ENCODE data around the gene CNTN4. TPM values are rescaled to one million over a fixed set of nuclear protein-coding genes. Genes with fewer than 3 reads are reported as not detected.

CNTN4 gene
- total RNA-seq, 1 donor from 2014 or later = 1.6 TPM

DNA sequence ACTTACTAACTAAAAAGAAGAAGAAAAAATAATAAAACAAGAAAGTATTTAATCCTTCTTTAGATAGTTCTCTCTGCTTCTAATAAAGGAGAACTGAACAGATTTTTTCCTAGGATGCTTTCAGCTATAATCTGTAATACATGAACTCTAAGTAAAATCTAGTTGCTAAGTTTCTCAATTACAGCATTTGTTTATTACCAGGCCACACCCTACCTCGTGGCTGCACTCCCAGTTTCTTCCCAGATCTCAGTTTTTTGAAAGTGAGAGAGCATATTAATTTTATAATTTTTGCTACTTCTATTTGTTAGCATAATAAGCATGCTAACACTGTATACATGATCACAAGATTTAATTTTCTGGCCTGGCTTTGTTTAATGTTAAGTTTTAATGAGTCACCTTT, 753.2 kb downstream of the CNTN4 start:
- TF ChIP-seq, protein P1, sequence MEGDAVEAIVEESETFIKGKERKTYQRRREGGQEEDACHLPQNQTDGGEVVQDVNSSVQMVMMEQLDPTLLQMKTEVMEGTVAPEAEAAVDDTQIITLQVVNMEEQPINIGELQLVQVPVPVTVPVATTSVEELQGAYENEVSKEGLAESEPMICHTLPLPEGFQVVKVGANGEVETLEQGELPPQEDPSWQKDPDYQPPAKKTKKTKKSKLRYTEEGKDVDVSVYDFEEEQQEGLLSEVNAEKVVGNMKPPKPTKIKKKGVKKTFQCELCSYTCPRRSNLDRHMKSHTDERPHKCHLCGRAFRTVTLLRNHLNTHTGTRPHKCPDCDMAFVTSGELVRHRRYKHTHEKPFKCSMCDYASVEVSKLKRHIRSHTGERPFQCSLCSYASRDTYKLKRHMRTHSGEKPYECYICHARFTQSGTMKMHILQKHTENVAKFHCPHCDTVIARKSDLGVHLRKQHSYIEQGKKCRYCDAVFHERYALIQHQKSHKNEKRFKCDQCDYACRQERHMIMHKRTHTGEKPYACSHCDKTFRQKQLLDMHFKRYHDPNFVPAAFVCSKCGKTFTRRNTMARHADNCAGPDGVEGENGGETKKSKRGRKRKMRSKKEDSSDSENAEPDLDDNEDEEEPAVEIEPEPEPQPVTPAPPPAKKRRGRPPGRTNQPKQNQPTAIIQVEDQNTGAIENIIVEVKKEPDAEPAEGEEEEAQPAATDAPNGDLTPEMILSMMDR (conservative IDR thresholded peaks at IDR 0.05; ENCODE audit: low read depth, low read length) = no peak
- DNase-seq (ENCODE audit: low read depth) = no peak
- no peak overlapping the region for H3K4me3 ChIP-seq (ENCODE audit: low read depth, low read length)

DNA sequence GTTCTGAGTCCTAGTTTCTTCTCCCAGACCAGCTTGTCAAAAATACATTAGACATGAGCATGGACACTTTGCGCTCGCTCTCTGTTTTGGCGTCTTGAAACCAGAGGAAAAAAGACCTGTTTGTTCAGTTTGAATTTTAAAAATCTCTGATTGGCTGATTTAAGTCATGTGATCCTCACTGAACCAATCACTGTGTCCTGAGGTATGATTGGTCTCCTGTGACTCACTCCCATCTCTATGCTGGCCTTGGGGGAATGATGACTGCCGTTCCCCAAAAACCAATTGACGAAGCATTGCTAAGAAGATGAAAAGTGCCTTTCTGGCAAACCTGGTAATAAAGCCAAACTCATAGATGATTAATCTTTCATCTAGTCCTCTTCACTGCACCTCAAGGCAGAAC, 755.0 kb downstream of the CNTN4 start:
- no peak overlapping the region for H3K4me3 ChIP-seq (ENCODE audit: low read depth, low read length)
- DNase-seq (ENCODE audit: low read depth) = no peak
- TF ChIP-seq, protein P1 (conservative IDR thresholded peaks at IDR 0.05; ENCODE audit: low read depth, low read length) = no peak

DNA sequence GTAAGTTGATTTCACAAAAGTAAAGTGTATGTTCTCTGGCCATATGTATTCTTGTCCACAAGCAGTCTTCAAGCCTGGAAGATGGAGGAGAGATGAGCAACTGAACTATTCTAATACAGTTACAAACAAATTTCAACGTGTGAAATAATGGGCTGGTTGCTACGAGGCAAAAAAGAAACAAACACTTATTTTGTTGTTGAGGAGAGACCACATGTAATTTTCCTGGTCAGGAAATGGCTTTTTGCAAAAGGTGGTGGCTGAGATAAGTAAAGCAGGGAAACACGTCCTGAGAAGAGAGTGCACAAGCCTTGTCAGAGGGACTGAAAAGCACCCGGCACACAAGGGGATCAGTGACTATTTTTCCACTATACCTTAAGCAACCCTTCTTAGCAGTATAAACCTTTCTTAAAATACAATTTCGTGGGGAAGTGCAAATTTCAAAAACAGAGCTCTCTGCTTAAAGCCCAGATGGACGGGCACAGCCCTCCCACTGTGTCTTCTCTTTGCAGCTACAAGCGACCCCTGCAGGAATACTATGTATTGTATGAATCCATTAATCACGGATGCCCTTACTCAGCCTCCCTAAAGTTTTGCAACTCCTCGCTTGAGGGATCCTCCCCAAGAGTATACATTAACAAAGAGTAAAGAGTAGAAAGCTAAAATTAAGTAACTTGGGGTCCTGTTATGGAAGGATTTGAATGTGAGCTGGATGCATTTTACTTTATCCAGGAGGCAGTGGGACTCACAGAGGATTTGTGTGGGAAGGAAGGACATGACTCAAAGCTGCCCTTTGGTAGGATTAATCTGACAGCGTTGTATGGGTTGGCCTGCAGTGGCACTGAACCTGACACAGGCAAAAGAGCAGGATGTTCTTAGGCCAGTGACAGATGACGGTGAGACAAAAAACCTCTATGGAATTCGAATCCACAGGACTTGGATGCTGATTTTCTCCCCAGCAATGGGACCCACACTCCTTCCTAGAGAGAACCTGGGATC, 757.8 kb downstream of the CNTN4 start:
- H3K4me3 ChIP-seq (ENCODE audit: low read depth, low read length) = no peak overlapping the region
- no peak for DNase-seq (ENCODE audit: low read depth)

DNA sequence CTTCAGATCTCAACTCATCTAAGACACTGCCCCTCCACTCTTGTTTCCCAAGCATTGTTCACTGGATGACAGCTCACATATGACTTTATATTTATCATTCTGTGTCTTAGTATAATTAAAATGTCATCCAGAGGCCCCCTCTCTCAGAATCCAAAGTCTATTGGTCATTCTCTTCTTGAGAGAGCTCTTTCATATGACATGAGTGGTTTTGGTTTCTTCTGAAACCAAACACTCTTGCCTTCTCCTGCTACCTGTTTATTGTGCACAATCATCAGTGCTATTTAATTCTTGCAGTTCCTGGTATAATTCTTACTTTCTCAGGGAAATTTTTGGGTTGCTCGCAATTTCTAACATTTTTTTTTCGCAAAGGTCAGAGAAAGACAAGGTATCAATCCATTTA, 762.0 kb downstream of the CNTN4 start:
- TF ChIP-seq, protein P1 (conservative IDR thresholded peaks at IDR 0.05; ENCODE audit: low read depth, low read length) = no peak
- H3K4me3 ChIP-seq (ENCODE audit: low read depth, low read length) = no peak overlapping the region
- no peak for DNase-seq (ENCODE audit: low read depth)

More for the DNA sequence above, 757.8 kb downstream of the CNTN4 start:
- TF ChIP-seq, protein P1 (conservative IDR thresholded peaks at IDR 0.05; ENCODE audit: low read depth, low read length) = no peak

DNA sequence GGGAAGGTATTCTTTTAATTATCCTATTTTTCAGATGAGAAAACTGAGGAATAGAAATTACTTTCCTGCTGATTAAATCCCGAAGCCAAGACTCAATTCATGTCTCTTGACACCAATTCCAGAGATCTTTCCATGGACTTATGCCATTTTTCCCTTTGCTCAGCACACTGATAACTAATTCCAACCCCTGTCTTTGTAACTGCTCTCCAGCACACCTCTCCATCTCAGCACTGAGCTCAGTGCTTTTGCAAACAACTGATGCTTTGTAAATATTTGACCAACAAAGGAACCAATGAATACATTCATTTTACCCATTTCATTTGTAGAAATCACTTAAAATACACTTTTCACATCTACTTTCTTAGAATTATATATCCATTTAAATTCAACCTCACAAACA, 762.5 kb downstream of the CNTN4 start:
- no peak overlapping the region for H3K4me3 ChIP-seq (ENCODE audit: low read depth, low read length)
- no peak for DNase-seq (ENCODE audit: low read depth)
- TF ChIP-seq, protein P1 (conservative IDR thresholded peaks at IDR 0.05; ENCODE audit: low read depth, low read length) = no peak

DNA sequence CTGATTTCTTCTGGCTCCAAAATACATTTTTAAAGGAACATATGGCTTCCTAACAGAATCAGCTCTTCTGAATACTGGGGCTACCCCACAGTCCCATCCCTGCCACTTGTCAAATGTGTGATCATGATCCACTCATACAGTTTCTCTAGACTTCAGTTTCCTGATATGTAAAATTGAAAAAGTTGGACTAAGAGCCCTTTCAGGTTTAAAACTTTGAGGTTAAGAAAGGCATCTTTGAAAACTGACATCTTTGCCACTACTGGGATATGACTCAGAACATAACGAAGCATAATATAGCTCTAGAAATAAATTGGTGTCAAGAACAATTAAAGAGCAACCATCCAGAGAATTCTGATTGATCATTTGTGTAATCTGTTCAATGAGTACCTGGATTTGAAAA, 763.3 kb downstream of the CNTN4 start:
- TF ChIP-seq, protein P1 (conservative IDR thresholded peaks at IDR 0.05; ENCODE audit: low read depth, low read length) = no peak
- H3K4me3 ChIP-seq (ENCODE audit: low read depth, low read length) = no peak overlapping the region
- no peak for DNase-seq (ENCODE audit: low read depth)

Measured in epithelial cell of proximal tubule (primary cell).